Mesenteric fat pad (tissue), 1 donor: ENCODE results near the gene NDUFA8. TPM values are rescaled to one million over a fixed set of nuclear protein-coding genes. Genes with fewer than 3 reads are reported as not detected.
A peak's percentile ranks its signal among the peaks of the same experiment; 100 is the strongest.

Source experiments
- DNase-seq: peaks from one replicate; pipeline ENCODE4 v3.0.0-alpha.2; 2020; ENCODE audit warnings: low spot score
- long read RNA-seq: library from polyadenylated mRNA; unstranded; transcript quantifications from one replicate; pipeline ENCODE4 v2.0.0, GENCODE V29; 2020
- total RNA-seq: library from RNA; stranded (reverse); fragmentation: NEBNext Ultra II Directional; extraction: Animal tissue kit (Norgen Biotek cat#: 25700); gene quantifications from one replicate; pipeline ENCODE4 v1.2.1, GENCODE V29; 2021
- donor health status: DM: yes; HTN: yes; CAD: no.

Gene NDUFA8
- total RNA-seq: 47.5 TPM
- long read RNA-seq, transcript NDUFA8-201 (4 exons, 844 nt): major isoform, 19 of 19 reads
- long read RNA-seq, partial matches to known transcripts: 0 of 19 reads
- long read RNA-seq, other reads (novel, unspliced or antisense): 0 of 19 reads

GRCh38 chr9:122159026-122159924 is at the start of gene NDUFA8, which contains the start of gene MORN5:
Gene NDUFA8, minus strand, starts transcription at chr9:122159779. Its CDS starts 102 bp downstream, at chr9:122159677.
Gene MORN5, plus strand, starts transcription at chr9:122159908. Its CDS starts 65 bp downstream, at chr9:122159973.
- DNase-seq: peak; percentile 99

- DNase-seq: no peak
Measured at GRCh38 chr9:122207096-122207495, 47.5 kb upstream of the NDUFA8 start.

- DNase-seq: no peak
Measured at GRCh38 chr9:122206118-122207046, 46.8 kb upstream of the NDUFA8 start.

GRCh38 chr9:122205176-122205575 is 45.6 kb upstream of the NDUFA8 start:
- no peak for DNase-seq

GRCh38 chr9:122204491-122204890 is 44.9 kb upstream of the NDUFA8 start:
- no peak for DNase-seq

GRCh38 chr9:122204055-122204454 is 44.5 kb upstream of the NDUFA8 start:
- DNase-seq: no peak

- DNase-seq: no peak
Measured at GRCh38 chr9:122202111-122202510, 42.5 kb upstream of the NDUFA8 start.

GRCh38 chr9:122201641-122202040 is 42.1 kb upstream of the NDUFA8 start:
- no peak for DNase-seq

- DNase-seq: no peak
Measured at GRCh38 chr9:122200960-122201595, 41.5 kb upstream of the NDUFA8 start.

- no peak for DNase-seq
Measured at GRCh38 chr9:122197882-122198281, 38.3 kb upstream of the NDUFA8 start.

GRCh38 chr9:122197426-122197825 is 37.8 kb upstream of the NDUFA8 start:
- DNase-seq: no peak

- no peak for DNase-seq
Measured at GRCh38 chr9:122195875-122196274, 36.3 kb upstream of the NDUFA8 start.

GRCh38 chr9:122193651-122194050 is 34.1 kb upstream of the NDUFA8 start:
- no peak for DNase-seq

- no peak for DNase-seq
Measured at GRCh38 chr9:122192914-122193525, 33.4 kb upstream of the NDUFA8 start.

- no peak for DNase-seq
Measured at GRCh38 chr9:122192261-122192875, 32.8 kb upstream of the NDUFA8 start.

- DNase-seq: no peak
Measured at GRCh38 chr9:122191584-122191983, 32.0 kb upstream of the NDUFA8 start.

- no peak for DNase-seq
Measured at GRCh38 chr9:122190597-122191381, 31.2 kb upstream of the NDUFA8 start.

- no peak for DNase-seq
Measured at GRCh38 chr9:122188369-122188768, 28.8 kb upstream of the NDUFA8 start.

- DNase-seq: no peak
Measured at GRCh38 chr9:122186777-122187470, 27.3 kb upstream of the NDUFA8 start.
